ENCODE results near the gene CFL1. TPM values are rescaled to one million over a fixed set of nuclear protein-coding genes. Genes with fewer than 3 reads are reported as not detected.
"Not testable (repeated sequence)": the region's sequence is repeated elsewhere in the genome, so short reads cannot be mapped to it uniquely, and the experiment has no call there.

The CFL1 gene
- total RNA-seq, 1 experiment from 2014 or later, result 1,905 TPM

DNA sequence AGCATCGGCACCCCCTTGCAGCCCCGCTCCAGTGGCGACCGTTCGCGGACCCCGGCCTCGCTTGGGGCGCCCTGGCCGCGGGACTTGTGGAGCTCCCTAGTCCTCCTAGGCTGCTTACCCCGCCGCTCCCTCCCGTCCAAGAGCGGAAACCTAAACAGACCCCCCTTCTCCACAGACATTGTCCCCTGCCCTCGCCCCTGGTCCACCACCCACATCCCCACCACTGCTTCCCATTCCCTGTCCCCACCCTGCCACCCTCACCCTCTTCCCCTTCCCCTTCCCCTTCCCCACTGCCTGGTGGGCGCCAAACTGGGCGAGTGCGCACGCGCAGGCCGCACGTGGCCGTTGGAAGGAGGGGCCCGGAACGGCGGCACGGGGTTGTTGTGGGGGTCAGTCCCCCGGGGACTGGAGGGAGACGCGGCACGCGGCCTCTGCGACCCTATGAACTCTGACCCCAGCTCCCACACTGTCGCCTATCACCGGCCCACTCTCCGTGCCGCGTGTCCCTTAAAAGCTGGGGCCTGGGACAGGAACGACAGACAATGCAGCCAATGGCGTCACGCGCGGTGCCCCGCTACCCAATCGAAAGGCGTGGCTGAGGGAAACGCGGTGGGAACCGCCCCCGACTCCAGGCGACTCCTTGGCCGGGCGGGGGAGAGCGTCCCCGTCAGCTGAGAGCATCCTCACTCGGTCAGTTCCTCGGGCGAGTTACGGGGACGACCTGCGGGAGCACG, 24.5 kb downstream of the CFL1 start, which contains the start of gene SNX32:
Gene SNX32 (plus strand): TSS at position 667 of the 734 bp plus-strand sequence. CDS start 103 bp downstream, outside the sequence.
- Histone ChIP-seq H3K27me3 (peaks cover 17% of the 10 kb centered on the region), H3K9me3 (no peaks in the 10 kb centered on the region), H3K4me3 (peak within 1 kb of the TSS; percentile 45), H3K36me3 (no peaks in the 10 kb centered on the region)
- DNase-seq, result peak; percentile 87

DNA sequence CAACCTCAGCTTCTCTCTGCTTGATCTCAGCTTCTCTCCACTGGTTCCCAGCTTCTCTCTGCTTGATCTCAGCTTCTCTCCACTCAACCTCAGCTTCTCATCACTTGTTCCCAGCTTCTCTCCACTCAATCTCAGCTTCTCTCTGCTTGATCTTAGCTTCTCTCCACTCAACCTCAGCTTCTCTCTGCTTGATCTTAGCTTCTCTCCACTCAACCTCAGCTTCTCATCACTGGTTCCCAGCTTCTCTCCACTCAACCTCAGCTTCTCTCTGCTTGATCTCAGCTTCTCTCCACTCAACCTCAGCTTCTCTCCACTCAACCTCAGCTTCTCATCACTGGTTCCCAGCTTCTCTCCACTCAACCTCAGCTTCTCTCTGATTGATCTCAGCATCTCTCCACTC, 25.7 kb downstream of the CFL1 start:
- H3K4me3 ChIP-seq, DNase-seq, H3K9me3 ChIP-seq, H3K36me3 ChIP-seq: not testable (repeated sequence)
- H3K27me3 ChIP-seq, result peaks cover 17% of the 10 kb centered on the region

DNA sequence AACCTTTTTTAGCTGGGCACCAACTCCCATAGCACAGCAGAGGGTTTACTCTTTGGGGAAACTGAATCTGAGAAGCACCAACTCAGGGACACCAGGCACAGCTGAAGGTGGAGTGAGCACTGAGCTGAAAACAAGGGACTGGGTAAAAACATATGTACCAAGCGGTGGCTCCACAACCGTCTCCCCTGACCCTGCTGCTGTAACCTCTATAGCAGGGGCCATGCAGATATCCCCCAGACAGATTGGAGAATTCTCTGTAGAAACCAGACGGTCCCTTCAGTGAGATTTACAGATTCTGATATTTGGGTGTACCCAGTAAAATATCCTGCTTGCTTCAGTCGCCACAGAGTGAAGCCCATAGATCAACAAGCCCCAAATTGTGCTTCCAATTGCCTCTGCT, 28.5 kb downstream of the CFL1 start:
- no peak for DNase-seq
- Histone ChIP-seq H3K27me3 (peaks cover 16% of the 10 kb centered on the region), H3K36me3 (no peaks in the 10 kb centered on the region), H3K9me3 (no peaks in the 10 kb centered on the region), H3K4me3 (no peak overlapping the region)

DNA sequence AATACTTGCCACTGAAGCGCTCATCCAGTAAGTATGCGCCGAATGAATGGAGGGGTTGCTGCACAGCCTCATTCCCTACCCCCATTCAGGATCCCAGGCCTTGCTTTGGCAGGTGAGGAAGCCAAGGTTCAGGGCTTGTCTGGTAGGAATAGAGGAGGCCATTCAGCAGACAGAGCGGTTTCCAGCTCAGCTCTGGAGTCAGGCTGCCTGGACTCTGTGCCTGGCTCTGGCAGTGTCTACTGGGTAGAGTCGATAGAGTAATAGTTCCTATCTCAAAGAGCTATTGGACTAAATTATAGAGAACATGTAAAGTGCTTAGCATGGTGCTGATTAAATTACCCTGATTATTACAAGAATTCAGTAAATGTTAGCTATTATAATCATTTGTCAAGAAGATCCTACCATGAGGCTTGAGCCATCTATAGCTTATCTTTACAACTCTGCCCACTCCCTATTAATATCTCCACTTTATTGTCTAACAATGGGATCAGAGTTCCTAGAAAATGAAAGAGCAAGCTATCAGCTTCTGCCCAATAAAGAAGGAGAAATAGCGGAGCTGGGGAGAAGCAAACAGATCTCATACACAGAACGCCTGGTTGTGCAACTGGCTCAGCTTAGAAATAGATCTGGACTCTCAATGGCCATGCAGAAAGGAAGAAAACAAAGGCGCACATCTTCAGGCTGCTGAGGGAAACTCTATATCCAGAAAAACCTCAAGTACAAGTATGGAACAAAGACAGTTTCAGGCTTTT, 30.8 kb downstream of the CFL1 start:
- Histone ChIP-seq H3K4me3 (no peak overlapping the region), H3K9me3 (no peaks in the 10 kb centered on the region), H3K27me3 (peaks cover 4% of the 10 kb centered on the region; the same call in 1 of the 2 replicates), H3K36me3 (no peaks in the 10 kb centered on the region)
- DNase-seq, result no peak

DNA sequence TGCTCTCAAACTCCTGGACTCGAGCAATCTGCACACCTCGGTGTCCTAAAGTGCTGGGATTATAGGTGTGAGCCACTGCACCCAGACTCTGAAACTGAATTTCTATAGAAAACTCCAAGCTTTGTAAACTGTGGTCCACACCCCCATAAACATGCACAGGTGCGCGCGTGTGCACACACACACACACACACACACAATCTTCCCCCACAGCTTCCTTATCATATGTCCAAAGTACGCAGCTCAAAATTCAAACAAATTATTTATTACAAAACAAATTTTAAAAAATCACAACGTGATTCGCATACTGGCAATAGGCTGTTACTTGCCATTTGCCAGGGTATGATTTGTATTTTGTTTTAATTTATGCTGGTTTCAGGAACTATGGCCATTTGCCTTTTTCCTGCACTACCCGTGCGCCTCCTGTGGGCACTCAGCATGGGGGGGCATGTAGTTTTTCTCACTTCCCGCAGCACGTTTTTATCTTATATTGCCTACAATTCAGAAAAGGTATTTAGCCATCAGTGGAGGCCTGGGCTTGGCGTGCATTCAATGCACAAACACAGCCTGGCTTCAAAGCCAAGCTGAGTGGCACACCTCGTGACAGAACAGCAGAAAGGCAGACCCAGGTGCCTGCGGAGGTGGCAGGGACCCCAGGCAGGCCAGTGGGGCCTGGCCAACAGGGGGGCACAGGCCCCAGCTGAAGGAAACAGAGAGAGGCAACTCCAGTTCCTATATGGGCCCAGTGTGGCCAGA, 35.0 kb downstream of the CFL1 start:
- no peaks in the 10 kb centered on the region for H3K36me3 ChIP-seq
- DNase-seq, result no peak
- no peaks in the 10 kb centered on the region for H3K27me3 ChIP-seq
- H3K9me3 ChIP-seq, result no peaks in the 10 kb centered on the region
- H3K4me3 ChIP-seq, result no peak overlapping the region

DNA sequence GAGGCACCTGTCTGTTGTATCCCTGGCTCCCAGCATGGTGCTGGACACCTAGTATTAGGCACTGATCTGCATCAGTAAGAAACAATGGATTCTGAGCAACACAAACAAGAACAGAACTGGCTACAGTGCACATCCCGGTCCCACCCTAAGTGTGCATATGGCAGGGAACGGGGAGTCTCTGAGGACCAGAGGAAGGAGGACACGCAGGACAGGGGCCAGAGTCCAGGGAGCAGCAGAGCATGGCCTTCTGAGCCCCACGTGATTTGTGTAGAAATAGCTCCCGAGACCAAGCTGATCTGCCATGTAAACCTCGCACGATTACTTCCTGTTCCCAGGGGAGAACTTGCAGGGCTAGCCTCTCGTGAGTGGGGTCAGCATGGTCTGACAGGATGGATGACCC, 36.9 kb downstream of the CFL1 start:
- Histone ChIP-seq H3K9me3 (no peaks in the 10 kb centered on the region), H3K27me3 (no peaks in the 10 kb centered on the region), H3K4me3 (no peak overlapping the region), H3K36me3 (no peaks in the 10 kb centered on the region)
- no peak for DNase-seq

DNA sequence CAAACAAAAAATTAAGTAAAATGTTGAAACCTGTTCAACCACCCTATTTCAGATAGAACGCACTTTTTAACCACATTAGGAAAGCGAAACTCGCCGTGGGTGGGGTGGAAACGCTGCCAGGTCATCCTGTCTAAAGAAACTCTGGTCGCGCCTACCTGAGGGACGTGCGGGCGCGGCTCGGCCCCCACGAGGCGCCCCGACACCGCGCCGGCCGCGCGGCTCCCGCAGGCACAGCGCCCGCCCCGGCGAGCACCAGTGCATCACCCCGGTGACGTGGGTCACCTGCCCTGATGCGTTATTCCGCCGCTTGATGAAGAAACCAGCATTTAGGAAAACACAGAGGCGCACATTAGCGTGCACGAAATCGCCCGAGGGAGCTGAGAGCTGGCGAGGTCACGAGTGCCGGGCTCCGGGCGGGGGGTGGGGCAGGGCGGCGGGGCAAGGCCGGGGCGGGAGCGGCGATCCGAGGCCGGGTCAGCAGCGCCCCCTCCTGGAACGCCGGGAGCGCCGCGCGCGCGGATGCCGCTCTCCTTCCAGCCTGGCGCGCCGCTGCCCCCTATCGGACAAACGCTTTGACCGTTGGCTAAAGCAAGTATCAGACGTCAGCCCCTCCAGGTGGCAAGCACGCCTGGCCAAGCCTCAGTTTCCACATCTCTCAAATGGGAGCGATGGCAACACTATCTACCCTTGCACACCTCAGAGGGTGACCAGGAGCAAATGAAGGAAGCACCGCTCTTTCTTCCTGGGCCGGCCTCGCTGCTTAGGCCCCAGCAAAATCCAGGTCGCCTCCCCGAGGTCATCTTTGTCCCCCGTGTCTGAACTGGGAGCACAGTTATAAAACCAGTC, 39.9 kb downstream of the CFL1 start:
- Histone ChIP-seq H3K27me3 (no peaks in the 10 kb centered on the region), H3K4me3 (peak overlapping the region; percentile 50), H3K36me3 (no peaks in the 10 kb centered on the region), H3K9me3 (no peaks in the 10 kb centered on the region)
- peak; percentile 81 for DNase-seq

DNA sequence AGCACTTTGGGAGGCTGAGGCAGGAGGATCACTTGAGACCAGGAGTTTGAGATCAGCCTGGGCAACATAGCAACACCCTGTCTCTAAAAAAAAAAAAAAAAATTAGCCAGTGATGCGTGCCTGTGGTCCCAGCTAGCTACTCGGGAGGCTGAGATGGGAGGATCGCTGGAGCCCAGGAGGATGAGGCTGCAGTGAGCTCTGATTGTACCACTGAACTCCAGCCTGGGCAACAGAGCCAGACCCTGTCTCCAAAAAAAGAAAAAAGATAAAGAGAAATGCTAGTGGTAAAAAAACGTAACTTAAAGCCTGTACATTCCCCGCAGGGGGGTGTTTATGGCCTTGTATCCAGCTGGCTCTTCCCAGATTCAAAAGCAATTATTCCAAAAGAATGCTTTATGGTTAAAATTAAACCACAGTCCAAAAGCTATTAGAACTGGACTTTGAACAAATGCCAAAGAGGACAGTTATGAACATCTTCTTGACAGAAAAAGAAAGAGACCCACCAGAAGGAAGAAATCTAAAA, 40.6 kb downstream of the CFL1 start:
- no peak for DNase-seq
- Histone ChIP-seq H3K27me3 (no peaks in the 10 kb centered on the region), H3K36me3 (no peaks in the 10 kb centered on the region), H3K4me3 (peak overlapping the region; percentile 50), H3K9me3 (no peaks in the 10 kb centered on the region)

DNA sequence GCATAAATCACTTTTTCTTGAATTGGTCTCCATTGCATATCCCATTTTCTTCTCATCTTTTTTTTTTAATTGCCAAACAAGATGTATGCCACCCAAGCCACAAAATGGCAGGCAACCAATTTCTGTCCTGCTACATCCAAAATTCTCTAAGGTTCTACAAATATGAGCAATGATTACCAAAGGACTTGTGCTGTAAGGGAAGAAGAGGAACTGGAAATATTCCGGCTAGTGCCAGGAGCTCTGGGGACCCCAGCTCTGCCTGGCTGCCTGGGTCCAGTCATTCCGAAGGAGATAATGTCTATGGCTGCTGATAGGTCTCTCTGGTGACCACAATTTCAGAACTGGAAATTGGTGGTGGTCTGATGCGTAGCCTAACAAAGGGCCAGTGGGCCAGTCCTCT, 41.3 kb downstream of the CFL1 start:
- H3K27me3 ChIP-seq, result no peaks in the 10 kb centered on the region
- H3K9me3 ChIP-seq, result no peaks in the 10 kb centered on the region
- H3K36me3 ChIP-seq, result no peaks in the 10 kb centered on the region
- no peak overlapping the region for H3K4me3 ChIP-seq
- no peak for DNase-seq

DNA sequence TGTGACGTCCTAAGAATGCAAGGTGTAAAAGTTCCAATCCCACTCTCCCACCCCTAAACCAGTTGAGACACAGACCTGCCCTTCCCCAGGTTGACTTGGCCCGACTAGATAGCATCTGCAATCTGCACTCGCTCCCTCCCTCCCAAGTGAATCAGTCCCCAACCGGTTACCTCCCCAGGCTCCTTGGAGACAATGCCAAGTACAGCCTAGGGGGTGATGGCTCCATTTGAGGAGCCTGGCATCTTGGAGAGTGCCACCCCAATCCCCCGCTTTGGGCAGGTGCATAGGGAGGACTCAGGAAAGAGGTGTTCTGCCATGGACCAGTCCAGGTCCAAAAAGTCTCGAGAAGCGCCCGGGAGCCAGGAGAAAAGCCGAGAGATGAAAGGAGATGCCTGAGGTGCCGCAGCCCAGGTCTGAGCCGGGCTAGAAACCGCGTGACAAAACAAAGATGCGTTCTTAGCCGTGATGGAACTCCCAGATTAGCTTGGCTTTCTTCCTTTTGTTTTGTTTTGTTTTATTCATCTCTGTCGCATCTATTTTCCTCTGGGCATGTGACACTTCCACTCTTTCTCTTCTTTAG, 42.9 kb downstream of the CFL1 start:
- Histone ChIP-seq H3K36me3 (no peaks in the 10 kb centered on the region), H3K9me3 (no peaks in the 10 kb centered on the region), H3K27me3 (no peaks in the 10 kb centered on the region), H3K4me3 (no peak overlapping the region)
- no peak for DNase-seq

DNA sequence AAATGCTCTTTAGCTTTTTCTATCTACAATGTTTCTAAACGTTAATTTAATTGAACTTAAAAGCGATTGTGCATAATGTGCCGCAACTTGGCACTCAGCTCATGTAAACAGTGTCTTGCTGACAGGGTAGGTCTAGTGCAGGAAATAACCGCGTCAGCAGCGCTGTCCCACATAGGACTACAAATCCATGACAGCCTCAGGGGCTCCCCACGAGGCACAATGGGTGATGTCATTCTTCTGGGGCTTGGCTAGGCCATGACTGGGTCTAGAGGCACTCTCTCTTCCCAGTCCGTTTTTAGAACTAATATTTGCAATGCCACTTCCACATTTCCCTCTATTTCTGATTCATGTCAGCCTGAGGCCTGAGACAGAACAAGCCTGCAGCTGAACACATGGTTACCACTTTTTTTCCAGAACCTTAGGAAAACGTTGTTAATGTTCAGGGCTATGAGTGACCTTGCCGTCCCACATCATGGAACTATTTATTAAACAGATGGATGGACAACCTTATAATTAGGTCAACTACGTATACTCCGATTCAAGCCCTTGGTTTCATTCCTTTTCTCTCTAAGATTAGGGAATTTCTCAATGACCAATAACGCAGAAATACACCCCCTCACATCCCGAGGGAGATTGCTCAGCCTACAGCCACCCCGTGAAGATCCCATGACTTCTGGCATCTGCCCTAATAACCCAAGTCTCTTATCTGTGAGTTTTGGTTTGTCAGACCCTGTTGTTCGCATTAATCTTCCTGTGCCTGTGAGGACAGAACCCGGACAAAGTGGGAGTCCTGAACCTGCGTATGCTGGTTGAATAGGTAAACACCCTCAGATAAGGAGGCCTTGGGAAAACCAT, 43.6 kb downstream of the CFL1 start:
- DNase-seq, result no peak
- Histone ChIP-seq H3K9me3 (no peaks in the 10 kb centered on the region), H3K36me3 (no peaks in the 10 kb centered on the region), H3K27me3 (peaks cover 3% of the 10 kb centered on the region; the same call in 1 of the 2 replicates), H3K4me3 (no peak overlapping the region)

DNA sequence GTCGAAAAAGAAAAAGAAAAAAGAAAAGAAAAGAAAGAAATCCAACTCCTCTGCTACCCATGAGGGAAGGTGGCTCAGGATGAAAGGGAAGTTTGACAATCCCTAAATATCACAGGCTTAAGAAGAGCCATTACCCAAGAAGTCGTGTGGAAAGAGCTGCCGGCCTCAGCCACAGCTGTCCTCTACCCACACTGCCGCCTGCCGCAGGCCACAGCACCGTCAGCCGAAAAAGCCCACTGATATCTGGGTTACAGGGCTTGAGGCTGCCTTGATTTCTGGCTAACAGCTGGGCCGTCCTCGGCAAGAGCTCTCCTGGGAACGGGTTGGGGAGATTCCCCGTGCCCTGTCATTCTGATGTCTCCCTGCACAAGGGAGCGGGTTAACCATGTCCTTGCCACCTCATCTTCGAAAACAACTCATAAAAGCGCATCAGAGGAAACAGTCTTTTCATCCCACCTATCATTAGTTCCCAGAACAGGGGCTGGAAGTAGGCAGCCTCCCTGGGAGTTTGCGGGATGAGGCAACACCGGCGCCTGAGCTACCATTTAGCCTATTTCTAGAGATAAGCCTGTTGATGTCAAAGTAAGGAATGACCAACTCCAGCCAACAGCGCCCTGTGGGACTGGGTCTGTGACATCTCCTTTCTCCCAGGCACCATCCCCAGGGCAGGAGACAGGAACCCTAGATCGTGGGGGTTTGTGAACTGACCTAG, 46.1 kb downstream of the CFL1 start:
- Histone ChIP-seq H3K9me3 (no peaks in the 10 kb centered on the region), H3K4me3 (no peak overlapping the region), H3K36me3 (no peaks in the 10 kb centered on the region), H3K27me3 (peaks cover 3% of the 10 kb centered on the region; the same call in 1 of the 2 replicates)
- DNase-seq, result no peak

DNA sequence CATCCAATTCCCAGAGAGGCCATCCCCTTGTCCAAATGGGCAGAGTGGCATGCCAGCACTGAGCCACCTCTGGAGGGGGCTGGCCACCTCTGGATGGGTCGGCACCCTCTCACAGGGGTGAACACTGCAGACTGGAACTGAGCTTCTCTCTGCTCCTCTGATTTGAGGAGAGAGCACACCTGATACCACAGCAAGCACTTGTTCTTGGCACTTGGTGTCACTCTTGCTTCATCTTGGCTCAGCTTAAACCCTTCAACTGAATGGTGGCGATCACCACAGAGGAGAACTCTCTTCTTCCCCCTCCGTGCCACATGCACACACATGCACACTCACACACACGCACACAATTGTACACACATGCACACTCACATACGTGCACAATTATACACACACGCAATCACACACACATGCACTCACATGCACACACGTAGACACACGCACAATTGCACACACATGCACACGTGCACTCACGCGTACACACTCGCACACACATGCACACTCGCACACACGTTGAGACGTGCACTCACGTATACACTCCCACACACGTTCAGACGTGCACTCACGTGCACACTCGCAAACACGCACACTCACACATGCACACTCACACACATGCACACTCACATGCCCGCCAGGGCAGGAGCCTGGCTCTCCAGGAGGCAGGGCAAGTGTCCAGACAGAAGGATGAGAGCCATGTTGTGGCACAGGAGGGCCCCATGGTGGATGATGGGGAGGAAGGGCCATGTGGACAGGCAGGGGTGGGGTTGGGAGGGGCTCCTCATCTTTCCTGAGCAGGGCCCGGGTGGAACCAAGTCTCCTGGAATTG, 47.7 kb downstream of the CFL1 start:
- no peak for DNase-seq
- no peaks in the 10 kb centered on the region for H3K36me3 ChIP-seq
- no peaks in the 10 kb centered on the region for H3K9me3 ChIP-seq
- H3K27me3 ChIP-seq, result peaks cover 3% of the 10 kb centered on the region; the same call in 1 of the 2 replicates
- H3K4me3 ChIP-seq, result no peak overlapping the region

DNA sequence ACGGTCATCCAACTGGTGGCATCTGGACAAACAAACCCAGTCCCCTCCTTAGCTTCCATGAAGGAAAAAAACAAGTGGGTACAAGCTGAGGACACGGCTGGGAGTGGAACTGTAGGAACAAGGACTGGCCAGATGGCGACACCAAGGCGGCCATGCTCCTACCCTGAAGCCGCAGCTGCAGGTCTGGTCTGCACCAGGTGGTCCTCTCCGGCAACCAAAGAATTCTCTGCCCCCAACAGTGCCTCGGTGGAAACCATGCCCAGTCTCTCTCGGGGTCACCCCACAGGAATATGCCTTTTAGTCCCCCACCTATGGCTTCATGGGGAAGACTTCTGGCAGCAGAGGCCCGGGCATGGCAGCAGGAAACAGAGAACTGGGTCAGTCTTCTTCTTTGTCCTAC, 48.5 kb downstream of the CFL1 start:
- Histone ChIP-seq H3K9me3 (no peaks in the 10 kb centered on the region), H3K27me3 (peaks cover 3% of the 10 kb centered on the region; the same call in 1 of the 2 replicates), H3K4me3 (no peak overlapping the region), H3K36me3 (no peaks in the 10 kb centered on the region)
- no peak for DNase-seq

Measured in MG63 (cell line).